Measurements from ENCODE around the gene KCND3.

The KCND3 gene

GRCh38 chr1:111776391-111776790, 213.1 kb downstream of the KCND3 start:
- Histone ChIP-seq H3K27ac (no peak overlapping the region), H3K9me3 (no peaks in the 10 kb centered on the region), H3K27me3 (peaks cover under 1% of the 10 kb centered on the region), H3K4me1 (ENCODE audit: control insufficient read depth in 1 of 2, insufficient read depth in 1 of 2, low read depth in 1 of 2, low read length in 1 of 2) (no peaks in the 10 kb centered on the region), H3K36me3 (no peaks in the 10 kb centered on the region), H3K4me3 (ENCODE audit: low read depth in 1 of 2, low read length in 1 of 2) (no peak overlapping the region)
- TF ChIP-seq CTCF (IDR thresholded peaks at IDR 0.05): no peak

GRCh38 chr1:111775966-111776365, 213.5 kb downstream of the KCND3 start:
- Histone ChIP-seq H3K4me1 (ENCODE audit: control insufficient read depth in 1 of 2, insufficient read depth in 1 of 2, low read depth in 1 of 2, low read length in 1 of 2) (no peaks in the 10 kb centered on the region), H3K9me3 (no peaks in the 10 kb centered on the region), H3K27me3 (no peaks in the 10 kb centered on the region), H3K36me3 (no peaks in the 10 kb centered on the region), H3K4me3 (ENCODE audit: low read depth in 1 of 2, low read length in 1 of 2) (no peak overlapping the region), H3K27ac (no peak overlapping the region)
- TF ChIP-seq CTCF (IDR thresholded peaks at IDR 0.05): no peak

GRCh38 chr1:111770916-111771315, 218.6 kb downstream of the KCND3 start:
- H3K27me3 ChIP-seq: no peaks in the 10 kb centered on the region
- peaks cover 16% of the 10 kb centered on the region for H3K36me3 ChIP-seq
- TF ChIP-seq CTCF (IDR thresholded peaks at IDR 0.05): no peak
- H3K27ac ChIP-seq: no peak overlapping the region
- H3K4me3 ChIP-seq (ENCODE audit: low read depth in 1 of 2, low read length in 1 of 2): no peak overlapping the region
- no peaks in the 10 kb centered on the region for H3K9me3 ChIP-seq
- H3K4me1 ChIP-seq (ENCODE audit: control insufficient read depth in 1 of 2, insufficient read depth in 1 of 2, low read depth in 1 of 2, low read length in 1 of 2): peaks cover 0 to 4% of the 10 kb centered on the region in 2 experiments

GRCh38 chr1:111769517-111770146, 219.8 kb downstream of the KCND3 start:
- Histone ChIP-seq H3K27ac (no peak overlapping the region), H3K36me3 (peaks cover 27% of the 10 kb centered on the region), H3K9me3 (no peaks in the 10 kb centered on the region), H3K4me1 (ENCODE audit: control insufficient read depth in 1 of 2, insufficient read depth in 1 of 2, low read depth in 1 of 2, low read length in 1 of 2) (peaks cover 0 to 4% of the 10 kb centered on the region in 2 experiments), H3K4me3 (ENCODE audit: low read depth in 1 of 2, low read length in 1 of 2) (no peak overlapping the region), H3K27me3 (no peaks in the 10 kb centered on the region)
- peak; percentile 70 for TF ChIP-seq CTCF (IDR thresholded peaks at IDR 0.05)

GRCh38 chr1:111768625-111769024, 220.8 kb downstream of the KCND3 start:
- no peak for TF ChIP-seq CTCF (IDR thresholded peaks at IDR 0.05)
- H3K9me3 ChIP-seq: no peaks in the 10 kb centered on the region
- H3K4me1 ChIP-seq (ENCODE audit: control insufficient read depth in 1 of 2, insufficient read depth in 1 of 2, low read depth in 1 of 2, low read length in 1 of 2): peaks cover 0 to 4% of the 10 kb centered on the region in 2 experiments
- H3K27me3 ChIP-seq: no peaks in the 10 kb centered on the region
- H3K27ac ChIP-seq: no peak overlapping the region
- H3K36me3 ChIP-seq: peaks cover 37% of the 10 kb centered on the region
- no peak overlapping the region for H3K4me3 ChIP-seq (ENCODE audit: low read depth in 1 of 2, low read length in 1 of 2)

All from neutrophil (primary cell).